Measurements from ENCODE around the gene HLA-DMA. TPM values are rescaled to one million over a fixed set of nuclear protein-coding genes. Genes with fewer than 3 reads are reported as not detected.

HLA-DMA gene
- total and polyA plus RNA-seq, 9 of the 15 experiments (the other 6 are each of a cell fraction or from before 2014, with no cell fraction given), result 0.13 to 0.83 (median 0.51) TPM

DNA sequence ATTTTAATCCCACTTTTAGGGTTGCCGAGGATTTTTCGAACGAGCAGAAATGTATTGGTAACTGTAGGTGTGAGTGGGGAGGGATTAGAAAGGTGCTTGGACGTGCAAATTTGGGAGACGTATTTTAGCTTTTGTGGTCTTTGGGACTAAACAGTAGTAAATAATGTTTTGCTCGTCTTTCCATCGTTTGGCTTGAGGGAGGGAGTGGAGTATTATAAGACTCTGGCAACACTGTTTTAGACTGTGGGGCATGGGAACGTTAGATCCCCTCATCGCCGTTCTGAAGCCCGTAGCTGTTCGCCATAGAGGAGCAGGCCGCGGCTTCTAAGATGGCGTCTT lies 18.3 kb upstream of the HLA-DMA start (continued):
- TF ChIP-seq ZBTB40 (IDR thresholded peaks at IDR 0.05), result peak; percentile 72
- TF ChIP-seq ZBTB40 (CRISPR knock-in tag; IDR thresholded peaks at IDR 0.05), result no peak
- TF ChIP-seq JUND (IDR thresholded peaks at IDR 0.05; ENCODE audit: borderline replicate concordance, low read depth, low read length), result no peak
- TF ChIP-seq JUND (tag; IDR thresholded peaks at IDR 0.05; ENCODE audit: borderline replicate concordance, low read depth, low read length), result no peak
- TF ChIP-seq PCBP2 (IDR thresholded peaks at IDR 0.05; ENCODE audit: low read depth, low read length, poor library complexity, severe bottlenecking), result no peak
- no peak; the same call in 1 of the 2 replicates for TF ChIP-seq ZNF668 (CRISPR knock-in tag; IDR thresholded peaks at IDR 0.05)
- TF ChIP-seq XRCC4 (IDR thresholded peaks at IDR 0.05; ENCODE audit: extremely low read depth, insufficient read depth, insufficient read length), result no peak
- no peak for TF ChIP-seq HES1 (IDR thresholded peaks at IDR 0.05; ENCODE audit: low read depth)
- no peak for TF ChIP-seq TAF9B (IDR thresholded peaks at IDR 0.05; ENCODE audit: partially characterized antibody)
- TF ChIP-seq NCOA2 (IDR thresholded peaks at IDR 0.05; ENCODE audit: partially characterized antibody in 2 of 2), result no peak
- TF ChIP-seq HDAC8 (tag; IDR thresholded peaks at IDR 0.05), result peak; percentile 77; the same call in 1 of the 2 replicates
- no peak for TF ChIP-seq NCOA6 (IDR thresholded peaks at IDR 0.05)
- TF ChIP-seq HMG20B (CRISPR knock-in tag; IDR thresholded peaks at IDR 0.05), result no peak
- no peak for TF ChIP-seq ETV1 (tag; conservative IDR thresholded peaks at IDR 0.05; ENCODE audit: low read depth)
- no peak for TF ChIP-seq NFE2 (IDR thresholded peaks at IDR 0.05; ENCODE audit: low read depth)
- TF ChIP-seq, protein P1, sequence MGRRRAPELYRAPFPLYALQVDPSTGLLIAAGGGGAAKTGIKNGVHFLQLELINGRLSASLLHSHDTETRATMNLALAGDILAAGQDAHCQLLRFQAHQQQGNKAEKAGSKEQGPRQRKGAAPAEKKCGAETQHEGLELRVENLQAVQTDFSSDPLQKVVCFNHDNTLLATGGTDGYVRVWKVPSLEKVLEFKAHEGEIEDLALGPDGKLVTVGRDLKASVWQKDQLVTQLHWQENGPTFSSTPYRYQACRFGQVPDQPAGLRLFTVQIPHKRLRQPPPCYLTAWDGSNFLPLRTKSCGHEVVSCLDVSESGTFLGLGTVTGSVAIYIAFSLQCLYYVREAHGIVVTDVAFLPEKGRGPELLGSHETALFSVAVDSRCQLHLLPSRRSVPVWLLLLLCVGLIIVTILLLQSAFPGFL (CRISPR knock-in tag; IDR thresholded peaks at IDR 0.05), result no peak
- no peak for TF ChIP-seq CHAMP1 (IDR thresholded peaks at IDR 0.05)

All from K562 (cell line).